H1 (cell line): ENCODE measurements around the gene SLC2A14. TPM values are rescaled to one million over a fixed set of nuclear protein-coding genes. Genes with fewer than 3 reads are reported as not detected.
A peak's percentile ranks its signal among the peaks of the same experiment; 100 is the strongest.
"Not testable (repeated sequence)": the region's sequence is repeated elsewhere in the genome, so short reads cannot be mapped to it uniquely, and the experiment has no call there.

Experiments used
- CTCF ChIA-PET: fragments of 300-600 bp; sonication (Branson Sonifier 250); formaldehyde crosslinking; loops from one replicate; lab custom pipeline; 2021; ENCODE audit not compliant: partially characterized antibody; lab: Charles Lee
- POLR2A ChIA-PET: fragments of 300-600 bp; sonication (Branson Sonifier 250); formaldehyde crosslinking; loops from one replicate; lab custom pipeline; 2021; ENCODE audit warnings: inconsistent platforms; ENCODE audit not compliant: partially characterized antibody; lab: Charles Lee
- DNase-seq, 2 experiments: peaks; one replicate each; pipeline versions ENCODE4 v3.0.0 to v3.0.0-alpha.2; 2010 to 2022; ENCODE audit warnings: low spot score in 2 of 2, low read depth in 1 of 2, mixed read lengths in 1 of 2
- FAIRE-seq: peaks from 2 replicates; lab custom pipeline; 2011; peaks lifted over from hg19 to GRCh38; lab: Jason Lieb, UNC
- H2AFZ ChIP-seq: 2 replicates; pipeline ENCODE4 v1.8.1; 2012; ENCODE audit warnings: low read length, inconsistent platforms
- H2AK5ac ChIP-seq: 2 replicates; pipeline ENCODE4 v1.6.1; 2013; ENCODE audit warnings: low read depth, low read length
- H2BK120ac ChIP-seq: replicated peaks from 2 replicates; pipeline ENCODE3; 2013; ENCODE audit warnings: low read depth, low read length, inconsistent platforms
- H2BK12ac ChIP-seq: 2 replicates; pipeline ENCODE4 v1.6.1; 2013; ENCODE audit warnings: low read depth, low read length
- H2BK15ac ChIP-seq: 2 replicates; pipeline ENCODE4 v1.6.1; 2013; ENCODE audit warnings: low read length
- H2BK20ac ChIP-seq: 2 replicates; pipeline ENCODE4 v1.6.1; 2013; ENCODE audit warnings: low read length
- H2BK5ac ChIP-seq: 2 replicates; pipeline ENCODE4 v1.6.1; 2013; ENCODE audit warnings: low read depth, low read length
- H3K14ac ChIP-seq: 2 replicates; pipeline ENCODE4 v1.6.1; 2013; ENCODE audit warnings: inconsistent platforms; ENCODE audit not compliant: insufficient read length
- H3K18ac ChIP-seq: 2 replicates; pipeline ENCODE4 v1.6.1; 2013; ENCODE audit warnings: low read length; ENCODE audit errors: extremely low read depth
- H3K23ac ChIP-seq: 2 replicates; pipeline ENCODE4 v1.6.1; 2013; ENCODE audit warnings: inconsistent platforms; ENCODE audit not compliant: insufficient read length
- H3K23me2 ChIP-seq: 2 replicates; pipeline ENCODE4 v1.6.1; 2013; ENCODE audit warnings: low read depth, low read length
- H3K27ac ChIP-seq: 2 replicates; pipeline ENCODE4 v1.6.1; 2011; ENCODE audit warnings: low read depth, low read length, inconsistent platforms
- H3K27me3 ChIP-seq, 4 experiments: replicated peaks in 1 of 4; 1 replicate in 1 of 4; 2 replicates in 3 of 4; pipeline versions ENCODE4 v1.6.1 to v1.8.1; 2011 to 2013; ENCODE audit warnings: low read length in 3 of 4, mild to moderate bottlenecking in 3 of 4, inconsistent platforms in 2 of 4, mixed read lengths in 2 of 4, moderate library complexity in 1 of 4; ENCODE audit not compliant: control insufficient read depth in 3 of 4, insufficient read depth in 3 of 4; ENCODE audit errors: extremely low read depth in 1 of 4
- H3K36me3 ChIP-seq, 4 experiments: 2 replicates each; pipeline versions ENCODE4 v1.6.1 to v1.8.1; 2011 to 2013; ENCODE audit warnings: mild to moderate bottlenecking in 4 of 4, low read length in 3 of 4, moderate library complexity in 2 of 4, control low read depth in 1 of 4, inconsistent platforms in 1 of 4; ENCODE audit not compliant: insufficient read depth in 4 of 4, control insufficient read depth in 2 of 4
- H3K4ac ChIP-seq: replicated peaks from 2 replicates; pipeline ENCODE3; 2013; ENCODE audit warnings: low read length, low read depth, mixed read lengths, inconsistent platforms; ENCODE audit not compliant: insufficient read length
- H3K4me1 ChIP-seq, 4 experiments: replicated peaks in 1 of 4; 1 replicate in 1 of 4; 2 replicates in 3 of 4; pipeline versions ENCODE4 v1.6.1 to v1.8.1; 2011 to 2013; ENCODE audit warnings: low read length in 3 of 4, inconsistent platforms in 2 of 4, mixed read lengths in 1 of 4; ENCODE audit not compliant: insufficient read depth in 4 of 4, control insufficient read depth in 3 of 4
- H3K4me2 ChIP-seq, 2 experiments: 2 replicates each; pipeline versions ENCODE4 v1.6.1 to v1.8.1; 2011 to 2013; ENCODE audit warnings: low read depth in 2 of 2, low read length in 2 of 2, control low read depth in 1 of 2, inconsistent platforms in 1 of 2, mild to moderate bottlenecking in 1 of 2; ENCODE audit not compliant: insufficient read depth in 1 of 2
- H3K4me3 ChIP-seq, 4 experiments: fragments of 200-600, 300-600 bp in 1 of 4; sonication (generic), shearing (Covaris generic), sonication (Bioruptor Twin) in 1 of 4; 2 replicates each; pipeline versions ENCODE4 v1.5.1 to v1.8.1; 2011 to 2016; ENCODE audit warnings: low read length in 4 of 4, low read depth in 3 of 4, control low read depth in 2 of 4, inconsistent platforms in 2 of 4, mild to moderate bottlenecking in 2 of 4, mixed read lengths in 1 of 4, moderate library complexity in 1 of 4; ENCODE audit not compliant: insufficient read depth in 2 of 4; ENCODE audit errors: extremely low read depth in 1 of 4
- H3K56ac ChIP-seq: replicated peaks from 2 replicates; pipeline ENCODE3; 2013; ENCODE audit warnings: low read depth, mild to moderate bottlenecking, mixed read lengths, low read length, inconsistent platforms; ENCODE audit not compliant: insufficient read length
- H3K79me1 ChIP-seq: 2 replicates; pipeline ENCODE4 v1.6.1; 2013; ENCODE audit warnings: low read depth, low read length, control low read depth
- H3K79me2 ChIP-seq, 2 experiments: 2 replicates each; pipeline versions ENCODE4 v1.6.1 to v1.8.1; 2012 to 2013; ENCODE audit warnings: low read length in 2 of 2, mild to moderate bottlenecking in 2 of 2, inconsistent platforms in 1 of 2; ENCODE audit not compliant: insufficient read depth in 2 of 2, control insufficient read depth in 1 of 2
- H3K9ac ChIP-seq, 4 experiments: replicated peaks in 1 of 4; 1 replicate in 1 of 4; 2 replicates in 3 of 4; pipeline versions ENCODE4 v1.6.1 to v1.8.1; 2011 to 2013; ENCODE audit warnings: low read depth in 3 of 4, low read length in 3 of 4, control low read depth in 2 of 4, mild to moderate bottlenecking in 2 of 4, moderate library complexity in 2 of 4, inconsistent platforms in 1 of 4; ENCODE audit errors: extremely low read depth in 1 of 4
- H3K9me3 ChIP-seq, 2 experiments: 2 replicates each; pipeline versions ENCODE4 v1.6.1 to v1.8.1; 2012 to 2013; ENCODE audit warnings: mild to moderate bottlenecking in 2 of 2, moderate library complexity in 2 of 2, control low read depth in 1 of 2, inconsistent platforms in 1 of 2, low read depth in 1 of 2, low read length in 1 of 2, mixed read lengths in 1 of 2; ENCODE audit not compliant: insufficient read depth in 2 of 2
- H4K20me1 ChIP-seq, 2 experiments: replicated peaks in 1 of 2; 2 replicates each; pipeline versions ENCODE3 to v1.8.1; 2011 to 2013; ENCODE audit warnings: inconsistent platforms in 2 of 2, low read length in 2 of 2, mild to moderate bottlenecking in 1 of 2; ENCODE audit not compliant: insufficient read depth in 2 of 2, control insufficient read depth in 1 of 2
- H4K5ac ChIP-seq: 2 replicates; pipeline ENCODE4 v1.6.1; 2013; ENCODE audit warnings: low read length, low read depth, mixed read lengths, inconsistent platforms; ENCODE audit not compliant: insufficient read length
- H4K8ac ChIP-seq: 2 replicates; pipeline ENCODE4 v1.8.0; 2013; ENCODE audit warnings: mild to moderate bottlenecking, moderate library complexity, low read length, inconsistent platforms; ENCODE audit not compliant: insufficient read depth; ENCODE audit errors: extremely low read depth
- H4K91ac ChIP-seq: replicated peaks from 2 replicates; pipeline ENCODE3; 2013; ENCODE audit warnings: low read length, mixed read lengths, inconsistent platforms; ENCODE audit not compliant: insufficient read length
- E2F6 ChIP-seq: IDR thresholded peaks from 2 replicates; pipeline ENCODE4 v1.6.1; 2012; ENCODE audit warnings: inconsistent platforms
- EGR1 ChIP-seq: IDR thresholded peaks from 2 replicates; pipeline ENCODE4 v1.6.1; 2011; ENCODE audit warnings: low read depth, low read length, borderline replicate concordance
- HDAC2 ChIP-seq, 2 experiments: fragments of 300-600 bp in 1 of 2; sonication (generic) in 1 of 2; IDR thresholded peaks; 2 replicates each; pipeline ENCODE4 v1.6.1; 2011 to 2012; ENCODE audit warnings: low read depth in 2 of 2, low read length in 2 of 2, mild to moderate bottlenecking in 2 of 2, moderate library complexity in 2 of 2, borderline replicate concordance in 1 of 2, inconsistent platforms in 1 of 2
- KDM5A ChIP-seq: fragments of 200-600 bp; IDR thresholded peaks from 2 replicates; pipeline ENCODE4 v1.7.1; 2012; ENCODE audit warnings: mild to moderate bottlenecking, low read length, inconsistent platforms, mixed read lengths
- POLR2A ChIP-seq, 2 experiments: IDR thresholded peaks; 1 replicate in 1 of 2; 2 replicates in 1 of 2; pipeline ENCODE4 v1.6.1; 2011; ENCODE audit warnings: low read depth in 2 of 2, low read length in 2 of 2, mild to moderate bottlenecking in 2 of 2; ENCODE audit errors: control extremely low read depth in 1 of 2
- SP1 ChIP-seq: IDR thresholded peaks from 2 replicates; pipeline ENCODE4 v1.6.1; 2011; ENCODE audit warnings: low read depth, low read length
- YY1 ChIP-seq: IDR thresholded peaks from 2 replicates; pipeline ENCODE4 v1.6.1; 2011; ENCODE audit warnings: low read depth, mild to moderate bottlenecking, low read length
- ZNF274 ChIP-seq: IDR thresholded peaks from 2 replicates; pipeline ENCODE4 v1.7.0; 2012; ENCODE audit warnings: low read length, borderline replicate concordance; ENCODE audit errors: extremely low read depth
- whole genome bisulfite sequencing, 2 experiments: shearing (Covaris generic) in 1 of 2; methylation state at CpG; one replicate each; pipeline versions ENCODE4 v1.1.6 to v1.1.7; 2013 to 2015; ENCODE audit warnings: low lambda C conversion rate in 2 of 2, mixed read lengths in 2 of 2, inconsistent platforms in 1 of 2, low coverage in 1 of 2, missing lambda C conversion rate in 1 of 2; ENCODE audit not compliant: insufficient replicate concordance in 2 of 2, insufficient coverage in 1 of 2, insufficient read length in 1 of 2; ENCODE audit errors: extremely low coverage in 1 of 2, missing lambda C conversion rate in 1 of 2; 5-methylcytosine and 5-hydroxymethylcytosine counted together
- polyA plus RNA-seq, 7 experiments: library from polyadenylated mRNA; depleted of rRNA in 3 of 7; stranded (reverse) in 5 of 7; unstranded in 2 of 7; fragments of >200 nt in 5 of 7; fragments of 200-250 nt in 2 of 7; gene quantifications; 1 replicate in 5 of 7; 2 replicates in 1 of 7; 4 replicates in 1 of 7; pipeline versions ENCODE4 v1.2.1 to v1.2.3, GENCODE V29; 2011 to 2013; ENCODE audit warnings: missing spikeins in 2 of 7, mixed read lengths in 2 of 7
- total RNA-seq: library from RNA; stranded (reverse); fragmentation: NEBNext Ultra II Directional; extraction: Animal tissue kit (Norgen Biotek cat#: 25700); gene quantifications from 2 replicates; pipeline ENCODE4 v1.2.1, GENCODE V29; 2021

Gene SLC2A14
- total and polyA plus RNA-seq, 2 of the 8 experiments (the other 6 are each of a cell fraction or from before 2014, with no cell fraction given), result 11.1 to 19.3 TPM

- TF ChIP-seq HDAC2 (IDR thresholded peaks at IDR 0.05; ENCODE audit: borderline replicate concordance in 1 of 2, low read depth in 2 of 2, low read length in 2 of 2) (no peak), EGR1 (0 out of 2 replicates have a peak, but pooled peaks have one; percentile 12), YY1 (no peak), KDM5A (peak; percentile 55; the same call in 1 of the 2 replicates), E2F6 (no peak), ZNF274 (no peak), POLR2A (IDR thresholded peaks at IDR 0.05; ENCODE audit: control extremely low read depth in 1 of 2, low read depth in 2 of 2, low read length in 2 of 2) (no peak), SP1 (no peak)
Measured at GRCh38 chr12:7806863-7807487, 65.7 kb downstream of the SLC2A14 start (continued).

- H3K27me3 ChIP-seq, H4K5ac ChIP-seq, H3K56ac ChIP-seq, H3K4me1 ChIP-seq, H4K20me1 ChIP-seq, DNase-seq, H3K23ac ChIP-seq, H3K27ac ChIP-seq, H2BK120ac ChIP-seq, H2BK5ac ChIP-seq, H3K18ac ChIP-seq, H2AK5ac ChIP-seq, H3K4ac ChIP-seq, H2BK12ac ChIP-seq, H3K79me2 ChIP-seq, H3K9ac ChIP-seq, H3K79me1 ChIP-seq, H3K4me3 ChIP-seq, H2AFZ ChIP-seq, FAIRE-seq, H4K8ac ChIP-seq, H3K36me3 ChIP-seq, H2BK15ac ChIP-seq, H3K14ac ChIP-seq, H4K91ac ChIP-seq, H3K23me2 ChIP-seq, H3K4me2 ChIP-seq, H3K9me3 ChIP-seq: not testable (repeated sequence)
- 84% methylated on average over 6 of the region's 6 CpGs; no CpG with 5 or more reads in 1 of the 2 experiments for WGBS, 2 experiments
- CTCF ChIA-PET, result interaction anchor here (0.6 to 14.2 kb wide), 26 partner anchors 15 to 710 kb away, joined by 3 to 128 read pairs (median 4); partner anchors contain the start of genes APOBEC1, GDF3 and NANOGNB
- POLR2A ChIA-PET, result interaction anchor here (0.6 to 4.0 kb wide), 3 partner anchors 19 to 164 kb away, joined by 4 to 13 read pairs (median 4); partner anchors contain the start of gene NANOG
- peak overlapping the region; percentile 32; the same call in 1 of the 2 replicates for H2BK20ac ChIP-seq
Measured at GRCh38 chr12:7806319-7806718, 66.4 kb downstream of the SLC2A14 start.
